ENCODE data around the gene CTNNBIP1.

CTNNBIP1 gene

GRCh38 chr1:9859281-9860014 lies 50.6 kb downstream of the CTNNBIP1 start:
- H3K36me3 ChIP-seq, result no peaks in the 10 kb centered on the region
- DNase-seq, result no peak
- H3K9me3 ChIP-seq, result no peaks in the 10 kb centered on the region
- no peaks in the 10 kb centered on the region for H3K27me3 ChIP-seq
- H3K4me1 ChIP-seq, result no peaks in the 10 kb centered on the region
- no peak overlapping the region for H3K4me3 ChIP-seq (ENCODE audit: low read depth, low read length)
- no peak for TF ChIP-seq CTCF (IDR thresholded peaks at IDR 0.05; ENCODE audit: low read depth, low read length)

- Histone ChIP-seq H3K27me3 (no peaks in the 10 kb centered on the region), H3K36me3 (no peaks in the 10 kb centered on the region), H3K9me3 (no peaks in the 10 kb centered on the region), H3K4me3 (ENCODE audit: low read depth, low read length) (no peak overlapping the region), H3K4me1 (no peaks in the 10 kb centered on the region)
- no peak for TF ChIP-seq CTCF (IDR thresholded peaks at IDR 0.05; ENCODE audit: low read depth, low read length)
- DNase-seq, result no peak
Measured at GRCh38 chr1:9858293-9859035, 51.6 kb downstream of the CTNNBIP1 start.

DNA sequence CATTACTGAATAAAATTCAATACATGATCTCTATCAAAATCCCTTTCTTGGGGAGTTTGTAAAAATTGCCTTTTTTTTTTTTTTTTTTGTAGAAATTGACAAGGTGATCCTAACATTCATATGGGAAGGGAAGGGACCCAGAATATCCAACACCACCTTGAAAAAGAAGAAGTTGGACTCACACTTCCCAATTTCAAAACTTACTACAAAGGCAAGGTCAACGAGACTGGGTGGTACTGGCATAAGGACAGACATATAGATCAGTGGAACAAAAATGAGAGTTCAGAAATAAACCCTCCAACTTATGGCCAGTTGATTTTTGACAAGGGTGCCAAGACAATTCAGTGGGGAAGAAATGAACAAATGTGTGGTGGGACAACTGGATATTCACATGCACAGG lies 54.9 kb downstream of the CTNNBIP1 start:
- Histone ChIP-seq H3K36me3 (no peaks in the 10 kb centered on the region), H3K4me1 (no peaks in the 10 kb centered on the region), H3K4me3 (ENCODE audit: low read depth, low read length) (no peak overlapping the region), H3K9me3 (no peaks in the 10 kb centered on the region), H3K27me3 (no peaks in the 10 kb centered on the region)
- no peak for TF ChIP-seq CTCF (IDR thresholded peaks at IDR 0.05; ENCODE audit: low read depth, low read length)
- no peak for DNase-seq

DNA sequence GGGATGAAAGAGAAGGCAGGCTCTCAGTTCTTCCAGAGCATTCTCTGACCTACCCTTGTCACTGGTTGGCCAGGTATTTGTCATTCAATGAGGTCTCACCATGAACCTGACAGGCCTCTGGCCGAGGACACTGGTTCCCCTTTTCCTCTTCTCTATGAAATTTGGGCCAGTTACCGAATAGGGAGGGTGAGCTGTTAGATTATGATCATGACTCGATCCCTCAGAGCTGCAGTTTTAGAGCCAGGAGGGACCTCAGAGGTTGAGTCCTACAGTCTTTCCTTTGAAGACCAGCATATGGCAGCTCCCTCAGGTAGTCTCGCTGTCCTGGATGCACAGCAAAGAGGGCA lies 56.8 kb downstream of the CTNNBIP1 start:
- Histone ChIP-seq H3K27me3 (no peaks in the 10 kb centered on the region), H3K36me3 (no peaks in the 10 kb centered on the region), H3K9me3 (no peaks in the 10 kb centered on the region), H3K4me1 (no peaks in the 10 kb centered on the region), H3K4me3 (ENCODE audit: low read depth, low read length) (no peak overlapping the region)
- DNase-seq, result no peak
- no peak for TF ChIP-seq CTCF (IDR thresholded peaks at IDR 0.05; ENCODE audit: low read depth, low read length)

DNA sequence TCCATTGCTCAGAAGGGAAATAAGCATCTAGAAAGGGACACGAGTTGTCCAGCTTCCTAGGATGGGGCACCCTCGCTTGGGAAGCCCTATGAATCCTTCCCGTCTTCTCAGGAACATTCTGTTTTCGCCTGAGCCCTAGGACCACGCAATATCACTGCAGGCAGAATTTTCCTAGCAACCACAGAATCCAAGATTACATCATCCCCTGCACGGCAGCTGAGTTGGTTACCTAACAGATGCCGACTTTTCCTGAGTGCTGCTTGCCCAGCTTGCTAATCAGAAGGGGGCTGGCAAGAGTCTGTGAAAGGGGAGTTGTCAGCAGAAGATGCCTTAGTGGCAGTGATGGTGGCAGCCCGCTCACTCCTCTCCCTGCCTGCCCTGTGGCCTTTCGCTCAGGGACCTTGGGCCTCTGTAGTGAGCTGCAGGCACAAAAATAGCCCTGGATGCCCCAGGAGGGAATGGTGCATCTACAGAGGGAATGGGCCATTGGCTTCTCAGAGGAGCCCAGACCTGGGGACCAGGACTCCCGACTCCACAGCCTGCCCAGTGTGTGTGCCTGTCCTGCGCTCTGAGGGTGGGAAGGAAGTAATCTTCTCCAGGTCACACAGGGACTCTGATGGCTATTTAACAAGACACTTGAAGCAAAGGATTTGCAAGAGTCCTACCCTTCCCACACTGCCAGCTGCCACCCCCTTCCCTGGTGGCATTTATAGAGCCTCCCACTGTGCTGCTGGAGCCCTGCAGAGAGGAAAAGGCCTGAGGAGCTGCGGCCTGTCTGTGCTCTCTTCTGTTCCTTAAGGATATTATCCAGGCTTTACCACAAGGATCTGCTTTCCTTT lies 57.4 kb downstream of the CTNNBIP1 start:
- Histone ChIP-seq H3K9me3 (no peaks in the 10 kb centered on the region), H3K4me3 (ENCODE audit: low read depth, low read length) (no peak overlapping the region), H3K27me3 (no peaks in the 10 kb centered on the region), H3K4me1 (no peaks in the 10 kb centered on the region), H3K36me3 (no peaks in the 10 kb centered on the region)
- TF ChIP-seq CTCF (IDR thresholded peaks at IDR 0.05; ENCODE audit: low read depth, low read length), result no peak
- peak; percentile 30 for DNase-seq
